IMR-90 (cell line): ENCODE results near the gene DRD2. TPM values are rescaled to one million over a fixed set of nuclear protein-coding genes. Genes with fewer than 3 reads are reported as not detected.

ENCODE experiments used
- ATAC-seq: fragments of 200-7000 bp; cut with Tn5 transposase; 2 replicates; pipeline ENCODE4 v1.9.1; 2020; ENCODE audit warnings: low read depth, mild to moderate bottlenecking, moderate library complexity
- BruUV-seq: library from RNA; stranded (reverse); fragments of 400-500 nt; replicated peaks from 2 replicates; lab custom pipeline; 2021; lab: Mats Ljungman, UMichigan
- CTCF ChIA-PET: fragments of 300-600 bp; formaldehyde crosslinking; extraction: SDS; loops from one replicate; lab custom pipeline; 2021; ENCODE audit warnings: antibody characterized with exemption; lab: Yijun Ruan, JAX
- POLR2A ChIA-PET: fragments of 300-600 bp; sonication (Branson Sonifier 250); formaldehyde crosslinking; loops from one replicate; lab custom pipeline; 2022; ENCODE audit warnings: antibody characterized with exemption; ENCODE audit not compliant: unreplicated experiment; lab: Charles Lee
- DNase-seq: peaks from one replicate; pipeline ENCODE4 v3.0.0; 2013
- H2AFZ ChIP-seq: replicated peaks from 2 replicates; pipeline ENCODE3; 2013; ENCODE audit warnings: low read length, mild to moderate bottlenecking; ENCODE audit not compliant: poor library complexity
- H2AK5ac ChIP-seq: 2 replicates; pipeline ENCODE4 v1.6.1; 2013; ENCODE audit warnings: low read depth, low read length, inconsistent platforms
- H2AK9ac ChIP-seq: replicated peaks from 2 replicates; pipeline ENCODE3; 2013; ENCODE audit warnings: mild to moderate bottlenecking, low read depth, low read length, moderate library complexity; ENCODE audit not compliant: poor library complexity
- H2BK120ac ChIP-seq: 2 replicates; pipeline ENCODE4 v1.6.1; 2013; ENCODE audit warnings: low read depth, low read length, inconsistent platforms
- H2BK15ac ChIP-seq: 3 replicates; pipeline ENCODE4 v1.6.1; 2013; ENCODE audit warnings: low read depth, low read length, inconsistent platforms
- H2BK20ac ChIP-seq: 2 replicates; pipeline ENCODE4 v1.6.1; 2013; ENCODE audit warnings: low read depth, mild to moderate bottlenecking, inconsistent platforms, low read length, moderate library complexity
- H2BK5ac ChIP-seq: 2 replicates; pipeline ENCODE4 v1.6.1; 2013; ENCODE audit warnings: mild to moderate bottlenecking, low read depth, low read length, inconsistent platforms; ENCODE audit not compliant: poor library complexity, severe bottlenecking
- H3K14ac ChIP-seq: replicated peaks from 2 replicates; pipeline ENCODE4 v1.6.1; 2013; ENCODE audit warnings: low read depth, low read length, inconsistent platforms
- H3K18ac ChIP-seq: 2 replicates; pipeline ENCODE4 v1.6.1; 2013; ENCODE audit warnings: low read depth, low read length, control low read depth
- H3K23ac ChIP-seq: 2 replicates; pipeline ENCODE4 v1.6.1; 2013; ENCODE audit warnings: low read depth, low read length, inconsistent platforms
- H3K27ac ChIP-seq: 2 replicates; pipeline ENCODE4 v1.5.1; 2013; ENCODE audit warnings: mild to moderate bottlenecking, control low read depth, low read length; ENCODE audit not compliant: insufficient read depth
- H3K27me3 ChIP-seq: 2 replicates; pipeline ENCODE4 v1.6.1; 2013; ENCODE audit warnings: low read length; ENCODE audit not compliant: control insufficient read depth, insufficient read depth
- H3K36me3 ChIP-seq: 2 replicates; pipeline ENCODE4 v1.6.1; 2013; ENCODE audit warnings: low read length, mixed read lengths; ENCODE audit not compliant: control insufficient read depth, insufficient read depth
- H3K4ac ChIP-seq: 2 replicates; pipeline ENCODE4 v1.6.1; 2013; ENCODE audit warnings: low read depth, low read length, inconsistent platforms
- H3K4me1 ChIP-seq: 2 replicates; pipeline ENCODE4 v1.6.1; 2013; ENCODE audit warnings: low read length, mixed read lengths; ENCODE audit not compliant: control insufficient read depth, insufficient read depth
- H3K4me2 ChIP-seq: 2 replicates; pipeline ENCODE4 v1.6.1; 2013; ENCODE audit warnings: low read depth, mild to moderate bottlenecking, control low read depth, low read length, moderate library complexity
- H3K4me3 ChIP-seq: 2 replicates; pipeline ENCODE4 v1.5.1; 2013; ENCODE audit warnings: low read depth, mild to moderate bottlenecking, control low read depth, low read length, moderate library complexity; ENCODE audit not compliant: insufficient read depth
- H3K56ac ChIP-seq: 2 replicates; pipeline ENCODE4 v1.6.1; 2013; ENCODE audit warnings: low read length, inconsistent platforms; ENCODE audit not compliant: insufficient read depth; ENCODE audit errors: extremely low read depth
- H3K79me1 ChIP-seq, 2 experiments: 2 replicates each; pipeline ENCODE4 v1.6.1; 2013; ENCODE audit warnings: low read length in 2 of 2, inconsistent platforms in 1 of 2, low read depth in 1 of 2
- H3K9ac ChIP-seq: 2 replicates; pipeline ENCODE4 v1.6.1; 2013; ENCODE audit warnings: low read depth, low read length, control low read depth
- H3K9me1 ChIP-seq: 2 replicates; pipeline ENCODE4 v1.6.1; 2013; ENCODE audit warnings: low read length, inconsistent platforms; ENCODE audit not compliant: insufficient read depth
- H3K9me3 ChIP-seq: 2 replicates; pipeline ENCODE4 v1.6.1; 2013; ENCODE audit warnings: low read length; ENCODE audit not compliant: control insufficient read depth, insufficient read depth
- H4K20me1 ChIP-seq: 2 replicates; pipeline ENCODE4 v1.6.1; 2013; ENCODE audit warnings: low read length, inconsistent platforms; ENCODE audit not compliant: insufficient read depth
- H4K5ac ChIP-seq: 2 replicates; pipeline ENCODE4 v1.6.1; 2013; ENCODE audit warnings: mild to moderate bottlenecking, low read depth, low read length, control low read depth
- H4K8ac ChIP-seq, 2 experiments: 2 replicates each; pipeline ENCODE4 v1.6.1; 2013; ENCODE audit warnings: low read depth in 2 of 2, low read length in 2 of 2, control low read depth in 1 of 2, inconsistent platforms in 1 of 2
- H4K91ac ChIP-seq: 2 replicates; pipeline ENCODE4 v1.6.1; 2013; ENCODE audit warnings: low read depth, low read length, inconsistent platforms; ENCODE audit not compliant: insufficient read depth
- BHLHE40 ChIP-seq: fragments of 150-350 bp; IDR thresholded peaks from 2 replicates; pipeline ENCODE4 v1.6.1; 2016; ENCODE audit warnings: mild to moderate bottlenecking, low read depth, low read length
- CEBPB ChIP-seq: IDR thresholded peaks from 2 replicates; pipeline ENCODE4 v1.6.1; 2012; ENCODE audit warnings: low read depth, low read length, improper control_type of control experiment
- CHD1 ChIP-seq: IDR thresholded peaks from 2 replicates; pipeline ENCODE4 v1.6.1; 2012; ENCODE audit warnings: low read depth, low read length, improper control_type of control experiment
- CTCF ChIP-seq: conservative IDR thresholded peaks from 2 replicates; pipeline ENCODE4 v1.5.1; 2012; ENCODE audit warnings: mild to moderate bottlenecking, low read depth, low read length, improper control_type of control experiment
- FOS ChIP-seq: fragments of 150-350 bp; IDR thresholded peaks from 2 replicates; pipeline ENCODE4 v1.6.1; 2016; ENCODE audit warnings: low read depth, low read length
- MAFK ChIP-seq: IDR thresholded peaks from 2 replicates; pipeline ENCODE4 v1.6.1; 2012; ENCODE audit warnings: low read depth, low read length, improper control_type of control experiment
- MAZ ChIP-seq: IDR thresholded peaks from 2 replicates; pipeline ENCODE4 v1.6.1; 2012; ENCODE audit warnings: low read depth, mild to moderate bottlenecking, low read length, improper control_type of control experiment, moderate library complexity, borderline replicate concordance
- MXI1 ChIP-seq: IDR thresholded peaks from 2 replicates; pipeline ENCODE4 v1.6.1; 2012; ENCODE audit warnings: low read depth, mild to moderate bottlenecking, low read length, moderate library complexity, borderline replicate concordance
- NFE2L2 ChIP-seq: fragments of 150-350 bp; IDR thresholded peaks from 2 replicates; pipeline ENCODE4 v1.6.1; 2016; ENCODE audit warnings: low read depth, mild to moderate bottlenecking, low read length
- POLR2A ChIP-seq: IDR thresholded peaks from 2 replicates; pipeline ENCODE4 v1.6.1; 2012; ENCODE audit warnings: mild to moderate bottlenecking, low read depth, low read length
- RAD21 ChIP-seq: IDR thresholded peaks from 2 replicates; pipeline ENCODE4 v1.6.1; 2012; ENCODE audit warnings: low read length, improper control_type of control experiment
- RCOR1 ChIP-seq: IDR thresholded peaks from 2 replicates; pipeline ENCODE4 v1.6.1; 2012; ENCODE audit warnings: mild to moderate bottlenecking, low read length, improper control_type of control experiment; ENCODE audit not compliant: insufficient replicate concordance
- RFX5 ChIP-seq: IDR thresholded peaks from 2 replicates; pipeline ENCODE4 v1.8.0; 2012; ENCODE audit warnings: low read depth, mild to moderate bottlenecking, low read length, moderate library complexity
- SMC3 ChIP-seq: fragments of 150-350 bp; IDR thresholded peaks from 2 replicates; pipeline ENCODE4 v1.6.1; 2016; ENCODE audit warnings: low read depth, mild to moderate bottlenecking, antibody characterized with exemption, low read length, moderate library complexity
- USF2 ChIP-seq: fragments of 150-350 bp; IDR thresholded peaks from 2 replicates; pipeline ENCODE4 v1.6.1; 2017; ENCODE audit warnings: mild to moderate bottlenecking, antibody characterized with exemption, low read length, low read depth
- WGBS, 2 experiments: methylation state at CpG; one replicate each; pipeline versions ENCODE4 v1.1.5 to v1.1.7; 2013; ENCODE audit warnings: missing lambda C conversion rate in 2 of 2; ENCODE audit not compliant: insufficient read length in 1 of 2; ENCODE audit errors: extremely low coverage in 2 of 2; 5-methylcytosine and 5-hydroxymethylcytosine counted together
- dilution Hi-C: fragments of 300-500 bp; cut with HindIII; formaldehyde crosslinking; loops from one replicate; pipeline ENCODE4 v1.14.3; 2018; ENCODE audit warnings: low sequenced_read_pairs; ENCODE audit not compliant: unreplicated experiment
- in situ Hi-C: fragments of 300-500 bp; cut with MboI; formaldehyde crosslinking; loops from 3 replicates; pipeline ENCODE4 v1.14.3; 2019; ENCODE audit warnings: low sequenced_read_pairs, inconsistent platforms, mixed read lengths
- intact Hi-C: fragments of 100-400 bp; cut with micrococcal nuclease; formaldehyde crosslinking; loops from 2 replicates; pipeline ENCODE4 v1.10.0; 2022
- polyA plus RNA-seq, 3 experiments: library from polyadenylated mRNA; depleted of rRNA; stranded (reverse); fragments of >200 nt; gene quantifications; 2 replicates each; pipeline ENCODE4 v1.2.3, GENCODE V29; 2012; ENCODE audit warnings: low replicate concordance in 1 of 3
- total RNA-seq: library from RNA; depleted of rRNA; stranded (reverse); fragments of >200 nt; gene quantifications from 2 replicates; pipeline ENCODE4 v1.2.3, GENCODE V29; 2012
- TF ChIP-seq, protein P1 (sequence below): fragments of 150-350 bp; IDR thresholded peaks from 2 replicates; pipeline ENCODE4 v1.6.1; 2016; ENCODE audit warnings: low read depth, mild to moderate bottlenecking, low read length, moderate library complexity, borderline replicate concordance

DRD2 gene
- total and polyA plus RNA-seq, 2 of the 4 experiments (the other 2 are of a cell fraction), result not detected

DNA sequence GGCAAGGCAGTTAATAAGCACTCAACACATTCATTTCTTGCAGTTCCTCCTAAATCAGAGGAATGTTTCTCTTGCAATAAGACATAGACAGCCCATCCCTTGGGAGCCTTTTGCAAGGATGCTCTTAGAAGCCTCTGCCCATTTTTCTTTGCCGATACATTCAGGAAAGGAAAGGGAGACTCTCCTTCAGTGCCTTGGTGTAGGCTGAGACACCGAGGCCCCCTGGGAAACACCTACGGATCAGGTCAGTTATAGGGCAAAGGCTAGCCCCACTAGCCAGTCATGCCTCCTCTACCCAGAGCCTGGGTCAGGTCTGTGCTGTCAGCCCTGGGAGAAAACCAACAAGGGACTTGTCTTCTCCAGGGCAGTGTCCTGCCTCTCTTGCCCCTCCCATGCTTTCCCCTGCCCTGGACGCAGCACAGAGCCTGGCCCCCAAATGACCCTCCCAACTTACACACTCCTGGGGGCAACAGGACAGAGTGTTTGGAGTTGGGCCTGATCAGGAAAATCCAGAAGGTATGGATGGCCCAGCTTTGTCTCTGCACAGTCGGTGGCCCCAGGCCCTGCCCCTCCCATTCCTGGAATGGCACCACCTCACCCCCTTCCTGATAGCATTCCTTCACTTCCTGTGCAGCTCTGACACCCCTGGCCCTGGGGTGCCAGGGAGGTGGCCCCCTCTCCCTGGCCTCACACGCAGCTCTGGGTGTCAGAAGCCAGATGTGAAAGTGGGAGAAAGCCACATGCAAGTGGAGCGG is 69.3 kb downstream of the DRD2 start:
- ChIA-PET CTCF (no interaction called here), POLR2A (no interaction called here)
- no peak overlapping the region for H3K4me3 ChIP-seq
- H2BK120ac ChIP-seq, result no peak overlapping the region
- H2AFZ ChIP-seq, result no peak overlapping the region
- no peak overlapping the region for H3K9ac ChIP-seq
- BruUV-seq, result no TSS peak
- no peak overlapping the region for H3K4me2 ChIP-seq
- H3K79me1 ChIP-seq, result no peaks in the 10 kb centered on the region
- peaks cover 26% of the 10 kb centered on the region for H3K27me3 ChIP-seq
- no peaks in the 10 kb centered on the region for H3K36me3 ChIP-seq
- no peak overlapping the region for H2AK5ac ChIP-seq
- no peak overlapping the region for H3K4ac ChIP-seq
- no peaks in the 10 kb centered on the region for H3K9me3 ChIP-seq
- no peaks in the 10 kb centered on the region for H4K20me1 ChIP-seq
- dilution Hi-C loops, result no loop called here
- no peak overlapping the region for H3K18ac ChIP-seq
- no peak overlapping the region for H3K27ac ChIP-seq
- no peak overlapping the region for H2AK9ac ChIP-seq
- H3K4me1 ChIP-seq, result no peaks in the 10 kb centered on the region
- H3K14ac ChIP-seq, result no peak overlapping the region
- DNase-seq, result no peak
- H2BK15ac ChIP-seq, result no peak overlapping the region
- no peak for ATAC-seq
- H3K56ac ChIP-seq, result no peak overlapping the region
- no peak overlapping the region for H2BK20ac ChIP-seq
- no peak overlapping the region for H4K5ac ChIP-seq
- H3K9me1 ChIP-seq, result no peaks in the 10 kb centered on the region
- no peak overlapping the region for H4K8ac ChIP-seq
- no peak overlapping the region for H2BK5ac ChIP-seq
- intact Hi-C loops, result no loop called here
- WGBS, 2 experiments, result no CpG with 5 or more reads among the region's 7 CpGs
- no peak overlapping the region for H4K91ac ChIP-seq
- no peak overlapping the region for H3K23ac ChIP-seq
- no peak for TF ChIP-seq RFX5
- no peak for TF ChIP-seq MXI1
- no peak for TF ChIP-seq USF2
- no peak for TF ChIP-seq CHD1
- TF ChIP-seq FOS, result no peak
- TF ChIP-seq NFE2L2, result no peak
- no peak for TF ChIP-seq BHLHE40
- no peak for TF ChIP-seq SMC3
- TF ChIP-seq POLR2A, result no peak
- TF ChIP-seq RCOR1, result no peak
- no peak for TF ChIP-seq CTCF
- no peak for TF ChIP-seq MAFK
- no peak for TF ChIP-seq RAD21
- no peak for TF ChIP-seq MAZ
- TF ChIP-seq, protein P1, sequence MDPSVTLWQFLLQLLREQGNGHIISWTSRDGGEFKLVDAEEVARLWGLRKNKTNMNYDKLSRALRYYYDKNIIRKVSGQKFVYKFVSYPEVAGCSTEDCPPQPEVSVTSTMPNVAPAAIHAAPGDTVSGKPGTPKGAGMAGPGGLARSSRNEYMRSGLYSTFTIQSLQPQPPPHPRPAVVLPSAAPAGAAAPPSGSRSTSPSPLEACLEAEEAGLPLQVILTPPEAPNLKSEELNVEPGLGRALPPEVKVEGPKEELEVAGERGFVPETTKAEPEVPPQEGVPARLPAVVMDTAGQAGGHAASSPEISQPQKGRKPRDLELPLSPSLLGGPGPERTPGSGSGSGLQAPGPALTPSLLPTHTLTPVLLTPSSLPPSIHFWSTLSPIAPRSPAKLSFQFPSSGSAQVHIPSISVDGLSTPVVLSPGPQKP, result no peak
- TF ChIP-seq CEBPB, result no peak
- in situ Hi-C loops, result no loop called here
